NCI-H2029 (cell line): ENCODE measurements around the gene SLC15A1.
"Not testable (repeated sequence)": the region's sequence is repeated elsewhere in the genome, so short reads cannot be mapped to it uniquely, and the experiment has no call there.

Experiments used
- DNase-seq: peaks from one replicate; lab custom pipeline; 2025; lab: John Stamatoyannopoulos, UW

Gene SLC15A1

DNA sequence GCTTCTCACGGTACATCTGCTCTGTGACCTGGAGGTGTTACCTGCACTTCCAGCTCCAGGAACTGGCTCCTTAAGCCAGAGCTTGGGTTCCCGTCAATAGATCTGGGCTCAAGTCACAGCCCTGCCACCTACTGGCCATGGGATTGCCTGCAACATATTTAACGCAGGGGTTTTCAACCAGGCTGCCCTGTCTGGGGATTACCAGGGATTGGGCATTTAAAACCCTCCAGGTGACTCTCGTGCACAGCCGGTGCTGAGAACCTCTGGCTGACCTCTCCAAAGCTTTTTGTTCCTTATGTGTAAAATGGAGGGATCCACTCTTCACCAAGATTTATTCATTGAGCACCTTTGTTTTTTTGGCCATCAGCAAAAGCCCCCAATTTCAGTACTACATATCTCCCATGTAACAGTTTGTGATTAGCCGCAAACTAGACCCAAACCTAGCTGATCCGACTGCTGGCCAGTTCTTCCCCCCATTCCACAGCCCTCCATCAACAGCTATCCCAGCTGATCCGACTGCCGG, 98.9 kb downstream of the SLC15A1 start:
- DNase-seq = peak; percentile 62

DNA sequence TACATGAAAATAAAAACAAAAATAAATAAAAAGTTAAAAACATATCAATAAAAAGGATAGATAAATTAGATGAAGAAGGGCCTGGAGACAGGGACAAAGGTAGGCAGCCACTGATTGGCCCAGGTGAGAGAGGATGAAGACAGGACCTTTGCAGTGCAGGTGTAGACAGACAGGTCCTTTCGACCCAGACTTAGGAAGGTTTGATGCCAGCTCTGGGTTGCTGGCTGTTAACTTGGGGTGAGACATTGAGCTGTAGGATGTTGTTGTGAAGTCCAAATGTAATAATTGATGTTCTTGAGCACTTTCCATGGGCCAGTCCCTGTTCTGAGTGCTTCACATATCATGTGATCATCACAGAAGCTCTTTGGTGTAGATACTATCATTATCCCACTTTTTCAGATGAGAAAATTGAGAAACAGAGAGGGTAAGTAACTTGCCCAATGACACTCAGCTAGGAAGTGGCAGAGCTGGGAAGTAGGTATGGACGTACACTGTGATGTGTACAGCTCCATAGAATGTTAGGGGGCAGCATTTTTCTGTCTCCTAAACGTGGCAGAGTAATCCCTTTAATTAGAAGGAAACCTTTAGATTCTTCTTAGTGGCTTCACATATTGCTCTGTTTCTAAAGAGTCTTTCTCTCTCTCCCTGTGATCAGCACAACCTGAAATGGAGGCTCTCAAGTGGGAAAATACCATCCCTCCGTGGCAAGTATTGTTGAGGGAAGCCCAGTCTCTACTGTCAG, 99.6 kb downstream of the SLC15A1 start:
- DNase-seq = no peak

DNA sequence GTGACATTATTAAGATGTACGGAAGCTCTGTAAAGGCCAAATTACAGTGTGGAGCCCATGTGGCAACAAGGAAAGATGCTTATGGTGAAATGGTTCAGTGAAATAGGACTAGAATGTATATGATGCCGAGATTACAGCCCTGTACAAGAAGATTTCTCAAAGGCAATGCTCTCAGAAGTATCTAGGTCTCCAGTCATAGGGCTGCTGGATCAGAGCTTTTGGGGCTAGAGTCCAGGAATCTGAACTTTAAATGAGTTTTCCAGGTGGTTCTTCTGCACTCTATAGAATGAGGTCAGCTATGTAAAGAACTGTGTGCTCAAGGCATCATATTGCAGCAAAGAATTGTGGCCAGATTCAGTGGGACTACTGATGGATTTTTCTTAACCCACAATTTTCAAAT, 100.2 kb downstream of the SLC15A1 start:
- DNase-seq = no peak

DNA sequence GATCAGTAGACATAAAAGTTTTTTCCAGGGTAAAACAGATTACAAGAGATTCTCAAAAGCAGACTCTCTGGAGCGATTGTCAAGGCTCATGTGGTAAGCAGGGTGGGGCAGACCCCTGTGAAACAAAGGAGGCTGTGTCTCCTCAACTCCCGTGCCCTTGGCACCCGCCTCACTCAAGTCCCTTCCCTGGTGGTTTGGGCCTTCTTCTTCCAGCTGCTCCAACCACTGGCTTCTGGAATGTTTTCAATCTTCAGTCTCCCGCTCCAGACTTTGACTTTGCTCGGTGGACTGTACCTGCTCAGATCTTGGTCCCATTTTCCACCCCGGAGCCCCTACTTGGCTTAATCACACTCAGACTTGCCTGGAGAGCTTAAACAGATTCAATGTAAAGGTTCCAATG, 100.7 kb downstream of the SLC15A1 start:
- no peak for DNase-seq

DNA sequence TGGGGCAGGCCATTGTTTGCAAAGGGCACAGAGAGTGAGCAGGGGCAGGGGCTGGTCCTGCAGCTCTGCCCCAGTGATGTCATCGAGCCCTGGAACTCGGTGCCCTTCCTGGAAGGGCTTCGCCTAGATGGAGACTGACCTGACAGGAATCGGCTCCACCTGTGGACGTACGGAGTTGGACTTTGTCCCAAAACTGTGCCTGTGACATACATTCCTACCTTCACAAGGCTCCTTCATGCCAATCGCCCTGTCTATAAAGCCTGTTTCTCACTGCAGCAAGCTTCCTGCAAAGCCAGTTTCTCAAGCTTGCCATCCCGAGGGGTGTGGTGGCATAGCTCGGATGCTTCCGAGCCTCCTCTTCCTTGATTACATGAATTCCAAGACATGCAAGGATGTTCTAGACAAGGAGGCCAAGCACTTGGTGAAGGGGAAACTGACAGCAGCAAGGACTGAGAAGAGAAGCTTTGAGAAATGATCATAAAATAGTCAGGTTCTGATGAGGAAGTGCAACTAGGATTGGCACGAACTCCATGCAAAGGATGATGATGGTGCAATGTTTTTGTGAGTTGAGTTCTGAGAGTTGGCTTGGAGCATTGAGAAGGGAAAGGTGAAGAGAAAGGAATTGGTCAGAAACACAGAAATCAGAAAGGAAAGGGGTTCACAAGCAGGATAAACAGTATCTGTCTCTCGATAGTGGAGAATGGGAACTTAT, 101.9 kb downstream of the SLC15A1 start:
- DNase-seq = no peak

DNA sequence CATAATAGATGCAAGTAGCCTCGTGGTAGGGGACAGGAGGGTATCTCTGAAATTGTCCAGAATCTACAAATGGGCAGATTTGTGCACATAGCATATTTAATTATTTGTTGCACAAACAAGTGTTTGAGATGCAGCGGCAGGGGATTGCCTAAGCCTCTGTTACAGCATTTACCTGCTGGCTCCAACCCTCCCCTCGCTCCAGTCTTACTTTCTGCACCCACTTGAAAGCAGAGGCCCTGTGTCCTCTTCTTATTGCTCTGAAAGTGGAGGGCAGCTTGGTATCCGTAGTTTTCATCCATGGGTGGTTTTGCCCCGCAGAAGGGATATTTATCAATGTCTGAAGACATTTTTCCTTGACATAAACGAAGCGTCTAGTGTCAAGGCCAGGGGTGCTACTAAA, 102.6 kb downstream of the SLC15A1 start:
- no peak for DNase-seq

DNA sequence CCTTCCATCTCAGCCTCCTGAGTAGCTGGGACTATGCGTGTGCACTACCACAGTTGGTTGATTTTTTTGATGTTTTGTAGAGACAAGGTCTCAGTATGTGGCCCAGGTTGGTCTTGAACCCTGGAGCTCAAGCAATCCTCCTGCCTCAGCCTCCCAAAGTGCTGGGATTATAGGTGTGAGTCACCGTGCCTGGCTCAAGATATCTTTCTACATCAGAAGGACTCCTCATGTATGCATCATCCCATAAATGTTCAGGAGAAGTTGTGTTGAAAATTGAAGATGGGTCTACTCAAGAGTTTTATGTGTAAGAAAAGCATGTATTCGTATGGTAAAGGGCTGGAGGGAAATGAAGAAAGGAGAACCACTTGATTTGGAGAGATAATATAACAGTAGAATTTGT, 103.8 kb downstream of the SLC15A1 start:
- DNase-seq = no peak

DNA sequence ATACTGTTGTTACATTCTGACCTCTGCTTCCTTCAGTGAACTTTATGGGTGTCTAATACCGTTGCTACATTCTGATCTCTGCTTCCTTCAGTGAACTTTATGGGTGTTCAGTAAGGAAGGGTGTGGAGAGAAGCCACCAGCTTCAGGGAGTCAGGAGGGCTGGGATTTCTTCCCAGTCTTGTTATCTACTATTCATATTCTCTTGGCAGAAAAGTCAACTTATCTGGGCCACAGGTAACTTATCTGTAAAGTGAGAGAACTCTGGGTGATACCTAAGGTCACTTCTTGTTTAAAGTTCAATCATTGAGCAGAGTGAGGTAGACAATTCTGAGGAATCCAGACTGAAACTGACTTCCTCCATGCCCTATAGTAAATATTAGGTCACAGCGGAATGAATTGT, 104.3 kb downstream of the SLC15A1 start:
- DNase-seq = no peak

DNA sequence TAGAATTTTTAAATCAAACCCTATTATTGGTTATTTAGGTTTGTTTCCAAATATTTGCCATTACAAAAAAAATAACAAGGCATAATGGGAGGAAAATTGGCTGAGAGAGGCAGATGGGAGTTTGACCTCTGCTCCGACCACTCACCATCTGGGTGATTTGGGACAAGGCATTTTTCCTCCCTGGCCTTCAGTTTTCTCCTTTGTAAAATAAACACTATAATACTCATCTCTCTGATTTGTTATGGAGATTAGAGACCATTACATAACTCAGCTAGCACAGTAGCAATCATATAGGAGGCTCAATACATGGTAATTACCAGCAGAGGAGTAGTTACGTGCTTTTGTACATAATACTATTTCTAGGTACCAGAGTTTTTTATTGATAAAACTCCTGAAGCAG, 105.4 kb downstream of the SLC15A1 start:
- DNase-seq = no peak

DNA sequence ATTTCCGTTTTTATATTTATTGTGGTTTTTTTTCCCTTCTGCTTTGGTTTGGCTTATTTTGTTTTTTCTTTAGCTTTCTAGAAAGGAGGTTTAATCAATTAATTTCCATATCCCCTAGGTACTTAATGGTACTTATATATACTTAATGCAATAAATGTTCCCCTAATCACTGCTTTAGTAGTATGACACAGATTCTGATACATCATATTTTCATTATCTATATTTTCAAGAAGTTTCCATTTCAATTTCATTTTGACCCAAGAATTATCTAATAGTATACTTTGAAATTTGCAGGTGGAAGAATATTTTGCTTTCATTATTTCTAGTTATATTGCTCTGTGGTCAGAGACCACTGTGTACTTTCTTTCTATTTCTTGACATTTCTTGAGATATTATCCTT, 109.0 kb downstream of the SLC15A1 start:
- no peak for DNase-seq

DNA sequence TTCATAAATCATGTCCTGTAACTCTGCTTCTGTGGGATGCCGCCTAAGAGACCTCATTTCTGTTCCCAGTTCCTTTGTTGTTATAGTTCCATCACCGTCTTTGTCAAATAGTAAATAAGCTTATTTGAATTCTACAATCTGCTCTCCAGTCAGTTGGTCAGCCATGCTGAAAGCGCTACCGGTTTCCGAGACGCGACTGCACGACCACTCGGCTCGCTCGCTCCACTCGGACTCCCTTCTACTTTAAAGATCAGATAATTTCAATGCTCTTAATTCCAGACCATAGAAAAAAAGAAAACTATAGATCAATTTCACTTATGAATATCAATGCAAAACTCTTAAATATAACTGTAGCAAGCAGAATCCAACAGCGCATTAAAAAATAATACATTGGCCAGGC, 111.4 kb downstream of the SLC15A1 start:
- no peak for DNase-seq

DNA sequence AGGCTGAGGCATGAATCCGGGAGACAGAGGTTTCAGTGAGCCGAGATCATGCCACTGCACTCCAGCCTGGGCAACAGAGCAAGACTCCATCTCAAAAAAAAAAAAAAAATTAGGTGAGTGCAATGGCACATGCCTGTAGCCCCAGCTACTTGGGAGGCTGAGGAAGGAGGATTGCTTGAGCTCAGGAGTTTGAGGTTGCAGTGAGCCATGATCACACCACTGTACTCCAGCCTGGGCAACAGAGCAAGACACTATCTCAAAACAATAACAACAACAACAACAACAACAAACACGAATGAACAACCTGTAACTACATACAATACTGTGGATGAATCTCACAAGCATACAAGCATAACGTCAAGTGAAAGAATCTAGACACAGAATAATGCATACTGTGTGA, 112.7 kb downstream of the SLC15A1 start:
- not testable (repeated sequence) for DNase-seq

DNA sequence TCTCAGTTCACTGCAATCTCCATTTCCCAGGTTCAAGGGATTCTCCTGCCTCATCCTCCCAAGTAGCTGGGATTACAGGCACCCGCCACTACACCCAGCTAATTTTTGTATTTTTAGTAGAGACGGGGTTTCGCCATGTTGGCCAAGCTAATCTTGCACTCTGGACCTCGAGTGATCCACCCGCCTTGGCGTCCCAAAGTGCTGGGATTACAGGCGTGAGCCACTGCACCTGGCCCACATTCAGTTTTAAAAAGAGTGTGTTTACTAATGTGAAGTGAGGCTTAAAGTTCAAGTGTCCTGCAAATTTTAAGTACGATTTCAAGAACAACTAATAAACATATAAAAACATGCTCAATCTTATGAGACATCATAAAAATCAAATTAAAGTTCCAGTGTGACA, 114.1 kb downstream of the SLC15A1 start:
- DNase-seq = not testable (repeated sequence)
